AG09319 (cell line): ENCODE results near the gene THPO.

Experiments used
- DNase-seq: peaks from one replicate; pipeline ENCODE4 v3.0.0-alpha.2; 2010; ENCODE audit warnings: low read depth; ENCODE audit errors: extremely low read depth
- CTCF ChIP-seq: IDR thresholded peaks from 2 replicates; pipeline ENCODE4 v1.5.1; 2011; ENCODE audit warnings: low read depth, mild to moderate bottlenecking, inconsistent platforms, low read length, moderate library complexity

THPO gene

GRCh38 chr3:184409946-184410500 is 32.0 kb upstream of the THPO start:
- TF ChIP-seq CTCF, result no peak
- no peak for DNase-seq

GRCh38 chr3:184409331-184409926 is 31.4 kb upstream of the THPO start:
- TF ChIP-seq CTCF, result no peak
- no peak for DNase-seq

GRCh38 chr3:184405075-184406030 is 27.3 kb upstream of the THPO start:
- DNase-seq, result no peak
- no peak for TF ChIP-seq CTCF

- TF ChIP-seq CTCF, result no peak
- peak; percentile 66 for DNase-seq
These were observed 21.4 kb upstream of the THPO start for GRCh38 chr3:184399410-184399809.

GRCh38 chr3:184395320-184395660 is 17.3 kb upstream of the THPO start:
- no peak for TF ChIP-seq CTCF
- DNase-seq, result no peak

GRCh38 chr3:184391266-184391665 is 13.3 kb upstream of the THPO start:
- no peak for DNase-seq
- TF ChIP-seq CTCF, result no peak

- no peak for DNase-seq
- no peak for TF ChIP-seq CTCF
These were observed 12.0 kb upstream of the THPO start for GRCh38 chr3:184389935-184390528.
